Hematopoietic multipotent progenitor cell (in vitro differentiated cells): Measurements from ENCODE around the gene UMAD1. TPM values are rescaled to one million over a fixed set of nuclear protein-coding genes. Genes with fewer than 3 reads are reported as not detected.
"Not testable (repeated sequence)": the region's sequence is repeated elsewhere in the genome, so short reads cannot be mapped to it uniquely, and the experiment has no call there.

Experiments used
- DNase-seq, 3 donors: peaks; one replicate each; pipeline ENCODE4 v3.0.0-alpha.2; 2011 to 2015; ENCODE audit warnings: low read depth in 2 of 3, low spot score in 2 of 3
- total RNA-seq: library from RNA; depleted of rRNA; stranded (reverse); fragments of >200 nt; gene quantifications from one replicate; pipeline ENCODE4 v1.2.3, GENCODE V29; 2012

Gene UMAD1
- total RNA-seq, 1 donor: 9.4 TPM

DNA sequence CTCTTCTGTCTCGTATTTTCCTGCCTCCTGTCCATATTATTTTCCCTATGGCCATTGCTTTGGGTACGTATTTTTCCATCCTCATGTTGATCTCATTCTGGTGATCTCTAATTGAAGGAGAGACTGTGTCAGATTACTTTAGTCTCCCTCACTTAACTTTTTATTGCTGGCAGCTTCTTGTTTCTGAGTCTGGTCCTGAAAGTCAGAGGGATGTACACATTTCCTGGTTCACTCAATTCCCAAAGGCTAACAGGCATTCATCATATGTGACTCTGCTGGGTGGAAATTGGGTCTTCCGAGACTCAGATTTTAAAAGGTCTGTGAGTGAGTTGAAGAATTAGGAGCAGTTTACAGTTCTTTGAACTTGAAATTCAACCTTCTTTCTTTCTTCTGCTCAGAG is 10.9 kb downstream of the UMAD1 start:
- DNase-seq: no peak

DNA sequence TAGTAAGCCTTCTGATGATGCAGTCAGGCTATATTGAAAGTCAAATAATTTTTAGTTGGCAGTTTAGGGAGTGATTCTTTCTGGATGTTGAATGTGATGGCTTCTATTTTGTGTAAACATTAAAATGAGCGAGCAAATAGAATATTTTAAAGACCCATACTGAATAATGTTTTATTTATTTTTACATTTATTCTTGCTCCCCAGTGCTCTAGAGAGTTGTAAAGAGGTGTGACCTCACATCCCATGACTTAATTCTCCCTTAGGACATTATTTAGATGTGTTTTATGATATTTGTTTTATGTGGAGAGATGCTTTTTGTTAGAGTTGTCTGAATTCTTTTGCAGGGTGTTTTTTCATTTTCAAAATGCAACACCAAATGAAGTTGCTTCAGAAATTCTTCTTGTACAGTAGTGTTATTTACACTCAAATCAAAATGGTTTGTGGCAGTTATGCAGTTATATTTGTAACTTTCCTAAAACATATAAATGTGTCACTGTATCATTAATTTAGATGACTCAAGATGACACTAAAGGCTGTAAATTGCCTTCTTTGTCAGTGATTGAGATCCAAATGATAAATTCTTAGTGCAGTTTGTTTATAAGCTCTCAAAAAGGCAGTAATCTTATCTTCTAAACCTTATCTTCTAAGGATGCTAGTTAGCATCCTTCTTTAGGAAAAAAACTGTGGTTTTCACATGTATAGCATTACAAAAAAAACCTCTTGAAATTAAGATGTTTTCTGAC is 12.4 kb downstream of the UMAD1 start:
- DNase-seq: no peak

DNA sequence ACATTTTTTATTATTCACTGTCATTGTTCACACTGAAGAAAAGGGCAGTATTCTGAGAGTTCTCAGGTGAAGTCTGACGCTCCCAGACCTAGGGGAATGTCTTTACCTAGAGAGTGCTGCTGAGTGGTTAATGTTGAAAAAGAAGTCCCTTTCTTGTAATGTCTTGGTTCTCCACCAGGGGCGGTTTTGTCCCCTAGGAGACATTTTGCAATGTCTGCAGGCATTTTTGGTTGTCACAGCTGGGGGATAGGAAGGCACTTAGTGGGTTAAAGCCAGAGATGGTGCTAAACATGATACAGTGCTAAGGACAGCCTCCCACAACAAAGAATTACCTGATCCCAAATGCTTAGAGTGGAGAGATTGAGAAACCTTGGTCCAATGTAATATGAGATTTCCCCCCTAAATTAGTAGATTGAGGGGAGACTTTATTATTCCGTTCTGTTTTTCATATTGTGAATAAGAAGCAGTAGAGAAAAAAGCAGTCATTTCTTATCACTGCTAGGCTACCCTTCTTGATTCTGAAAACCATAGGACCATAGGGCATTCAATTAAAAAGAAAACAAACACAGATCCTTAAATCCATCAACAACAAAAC is 13.1 kb downstream of the UMAD1 start:
- peak in 2 of 3 donors; percentile 12 to 27 for DNase-seq

DNA sequence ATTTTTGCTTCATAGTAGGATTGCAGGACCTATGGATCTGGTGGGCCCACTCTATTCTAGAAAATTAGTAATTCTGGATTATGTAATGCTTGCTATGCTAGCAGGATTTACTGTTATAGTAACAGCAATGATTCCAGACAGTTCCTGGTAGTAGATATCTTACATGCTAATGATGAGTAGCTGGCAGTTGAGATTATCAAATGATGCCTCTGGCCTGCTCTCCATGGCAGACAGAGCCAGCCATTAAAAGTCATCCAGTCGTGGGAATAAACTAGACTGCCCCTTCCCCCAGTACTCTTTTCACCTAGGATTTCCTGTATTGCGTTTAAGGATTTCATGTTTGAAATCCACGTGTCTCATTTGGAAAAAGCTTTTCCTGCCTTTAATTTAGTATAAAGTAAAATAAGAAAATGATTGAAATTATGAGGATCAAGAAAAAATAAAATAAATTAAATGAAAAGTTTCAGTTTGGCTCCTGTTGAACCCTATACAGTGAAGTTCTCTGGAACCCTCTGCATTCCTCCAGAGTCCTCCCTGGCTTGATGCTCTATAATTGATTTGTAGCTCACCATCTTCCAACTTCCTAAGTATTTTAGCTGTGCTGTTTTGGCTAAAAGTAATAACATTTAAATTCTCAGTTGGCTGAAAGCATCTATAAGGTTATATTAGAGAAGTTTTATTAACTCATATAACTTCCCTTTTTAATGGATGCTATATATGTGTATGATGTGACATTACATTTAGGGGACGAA is 14.6 kb downstream of the UMAD1 start:
- no peak for DNase-seq

DNA sequence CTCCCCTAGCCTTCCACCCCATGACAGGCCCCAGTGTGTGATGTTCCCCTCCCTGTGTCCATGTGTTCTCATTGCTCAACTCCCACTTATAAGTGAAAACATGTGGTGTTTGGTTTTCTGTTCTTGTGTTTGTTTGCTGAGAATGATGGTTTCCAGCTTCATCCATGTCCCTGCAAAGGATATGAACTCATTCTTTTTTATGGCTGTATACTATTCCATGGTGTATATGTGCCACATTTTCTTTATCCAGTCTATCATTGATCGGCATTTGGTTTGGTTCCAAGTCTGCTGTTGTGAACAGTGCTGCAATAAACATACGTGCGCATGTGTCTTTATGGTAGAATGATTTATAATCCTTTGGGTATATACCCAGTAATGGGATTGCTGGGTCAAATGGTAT is 15.9 kb downstream of the UMAD1 start:
- DNase-seq: not testable (repeated sequence)

DNA sequence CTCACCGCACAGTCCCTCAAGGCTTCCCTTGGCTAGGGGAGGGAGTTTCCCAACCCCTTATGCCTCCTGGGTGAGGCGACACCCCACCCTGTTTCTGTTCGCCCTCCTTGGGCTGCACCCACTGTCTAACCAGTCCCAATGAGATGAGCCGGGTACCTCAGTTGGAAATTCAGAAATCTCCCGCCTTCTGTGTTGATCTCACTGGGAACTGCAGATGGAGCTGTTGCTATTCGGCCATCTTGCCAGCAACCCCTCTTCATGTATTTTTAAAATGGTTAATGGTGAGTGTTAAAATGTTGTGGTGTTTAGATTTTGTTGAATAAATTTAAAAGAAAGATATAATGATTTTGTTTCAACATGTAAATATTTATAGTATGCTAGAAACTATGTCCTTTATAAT is 22.0 kb downstream of the UMAD1 start:
- DNase-seq: peak in 1 of 3 donors; percentile 17

DNA sequence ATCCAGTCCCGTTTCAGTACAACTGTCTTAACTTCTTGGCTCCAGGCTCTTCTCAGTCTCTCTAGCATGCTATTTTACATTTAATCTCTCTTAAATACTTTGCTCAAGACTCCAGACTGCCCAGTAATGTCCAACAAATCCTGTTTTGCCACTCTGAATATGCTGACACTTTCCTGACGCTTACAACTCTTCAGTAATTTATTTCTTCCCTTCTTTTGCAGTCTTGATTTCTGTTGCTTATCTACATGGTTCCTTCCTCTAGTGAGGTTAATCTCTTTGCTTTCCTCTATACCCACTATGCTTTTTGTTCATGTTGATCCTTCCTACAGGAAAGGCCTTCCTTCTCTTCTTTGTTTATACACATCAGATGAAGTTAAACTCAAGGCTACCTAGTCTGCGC is 23.7 kb downstream of the UMAD1 start:
- DNase-seq: no peak

DNA sequence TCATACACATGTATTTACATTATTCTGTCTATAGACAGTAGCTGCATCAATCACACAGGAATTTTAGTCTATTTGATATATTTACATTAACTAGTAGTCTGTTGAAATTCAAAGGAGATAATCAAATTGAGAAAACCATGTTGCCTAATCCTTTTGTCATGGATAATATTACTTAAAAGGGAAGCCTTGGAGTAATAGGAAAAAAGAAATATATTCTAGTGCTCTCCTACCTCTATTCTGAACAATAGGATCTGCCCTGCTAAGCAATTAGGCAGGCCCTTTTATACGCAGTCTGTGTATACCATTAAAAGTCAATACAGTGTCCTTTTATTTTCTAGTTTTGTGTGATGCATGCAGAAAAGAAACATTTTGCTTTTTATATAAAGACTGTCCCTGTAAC is 24.5 kb downstream of the UMAD1 start:
- DNase-seq: no peak

DNA sequence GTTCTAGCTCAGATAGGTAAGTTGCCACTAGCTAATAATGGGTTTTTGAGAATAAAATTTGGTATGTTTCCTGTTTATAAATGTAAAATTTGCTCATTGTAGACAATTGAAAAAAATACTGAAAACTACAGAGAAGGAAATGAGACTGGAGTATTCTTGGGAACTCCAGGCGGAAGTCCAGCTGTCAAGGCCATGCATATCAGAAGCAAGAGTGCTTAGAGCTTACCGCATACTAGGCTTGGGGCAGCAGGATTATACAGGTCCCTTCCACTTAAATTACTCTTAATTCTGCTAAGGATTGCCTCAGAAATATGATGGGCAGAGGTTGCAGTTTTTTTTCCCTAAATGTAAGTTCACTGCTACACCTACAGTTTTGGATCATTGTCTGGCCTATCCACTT is 26.6 kb downstream of the UMAD1 start:
- DNase-seq: no peak

DNA sequence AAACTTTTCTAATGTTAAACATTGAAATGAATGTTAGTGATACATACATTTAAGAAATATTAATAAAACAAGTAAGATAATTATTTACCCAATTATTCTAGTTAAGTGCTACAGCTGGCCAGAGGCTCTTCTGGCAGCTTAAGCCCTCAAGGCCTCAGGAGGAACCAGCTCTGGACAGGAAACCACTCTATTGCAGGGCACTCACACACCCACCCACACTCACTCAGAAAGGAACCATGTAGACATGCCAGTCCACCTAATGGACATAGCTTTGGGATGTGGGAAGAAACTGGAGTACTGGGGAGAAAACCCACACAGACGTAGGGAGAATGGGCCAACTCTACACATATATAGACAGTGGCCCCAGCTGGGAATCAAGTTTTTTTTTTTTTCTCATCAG is 28.2 kb downstream of the UMAD1 start:
- DNase-seq: no peak

DNA sequence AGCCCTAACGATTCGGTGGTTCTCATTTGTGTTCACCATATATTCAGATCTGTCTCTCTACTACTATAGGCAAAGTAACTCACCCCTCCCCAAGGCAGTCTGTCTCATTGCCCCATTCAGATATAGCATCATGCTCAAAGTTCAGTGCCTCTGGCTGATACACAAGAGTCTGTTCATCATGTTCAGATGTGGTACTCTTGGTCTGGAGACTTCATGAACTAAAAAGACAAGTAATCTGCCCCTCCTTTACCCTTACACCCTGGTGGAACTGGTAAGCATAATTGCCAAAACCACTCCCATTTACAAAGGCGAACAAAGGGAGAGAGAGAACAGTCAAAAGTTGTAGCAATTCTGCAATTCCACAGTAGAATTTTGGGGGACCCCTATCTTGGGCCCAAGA is 29.9 kb downstream of the UMAD1 start:
- no peak for DNase-seq

DNA sequence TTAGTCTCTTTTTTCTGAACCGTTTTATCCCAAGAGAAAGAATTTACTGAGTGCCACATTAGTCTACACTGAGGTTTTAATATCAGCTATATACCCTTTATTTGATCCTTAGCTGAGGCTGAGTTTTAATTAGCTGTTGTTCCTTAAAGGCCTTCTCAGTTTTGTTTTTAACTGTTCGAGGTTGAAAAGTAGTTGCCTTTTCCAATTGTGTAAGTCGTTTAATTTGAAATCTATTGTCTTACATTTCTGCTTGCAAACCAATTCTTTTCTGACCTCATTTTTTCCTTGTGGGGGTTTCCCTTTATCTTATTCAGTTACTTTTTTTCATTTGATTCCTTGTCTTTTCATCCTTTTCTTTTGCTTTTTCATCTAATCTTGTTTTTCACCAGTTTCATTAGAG is 30.8 kb downstream of the UMAD1 start:
- no peak for DNase-seq

DNA sequence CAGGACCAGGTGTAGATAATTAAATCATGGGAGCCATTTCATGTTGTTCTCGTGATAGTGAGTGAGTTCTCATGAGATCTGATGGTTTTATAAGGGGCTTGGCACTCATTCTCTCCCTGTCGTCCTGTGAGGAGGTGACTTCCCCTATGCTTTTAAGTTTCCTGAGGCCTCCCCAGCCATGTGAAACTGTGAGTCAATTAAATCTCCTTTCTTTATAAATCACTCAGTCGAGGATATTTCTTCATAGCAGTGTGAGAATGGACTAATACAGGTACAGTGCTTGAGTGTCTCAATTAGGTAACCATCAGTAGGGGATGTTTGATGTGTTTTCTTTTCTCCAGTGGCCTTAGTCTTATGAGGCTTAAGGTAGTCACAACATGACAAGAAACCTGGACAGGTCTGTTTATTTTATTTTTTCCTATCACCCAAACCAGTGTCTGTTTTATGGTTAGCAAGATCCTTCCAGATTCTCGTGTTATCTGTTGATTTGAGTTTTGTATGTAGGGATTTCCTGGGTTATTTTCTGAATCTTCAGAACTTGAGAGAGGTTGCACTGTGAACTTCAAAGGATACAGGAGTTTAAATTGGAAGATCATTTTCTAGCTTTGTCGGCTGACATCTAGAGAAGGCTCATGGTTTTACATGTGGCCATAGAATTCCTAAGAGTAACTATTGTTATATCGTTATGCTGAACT is 32.1 kb downstream of the UMAD1 start:
- DNase-seq: no peak

DNA sequence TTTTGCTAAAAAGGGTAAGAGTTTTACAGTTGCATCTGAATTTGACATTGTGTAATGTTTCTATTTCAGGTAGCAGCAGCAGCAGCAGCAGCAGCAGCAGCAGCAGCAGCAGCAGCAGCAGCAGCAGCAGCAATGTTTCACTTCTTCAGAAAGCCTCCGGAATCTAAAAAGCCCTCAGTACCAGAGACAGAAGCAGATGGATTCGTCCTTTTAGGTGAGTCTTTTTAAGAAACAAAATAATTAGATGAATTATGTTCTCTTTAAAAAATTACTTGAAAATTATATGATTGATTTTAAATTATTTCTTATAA is 32.6 kb downstream of the UMAD1 start:
- no peak for DNase-seq

DNA sequence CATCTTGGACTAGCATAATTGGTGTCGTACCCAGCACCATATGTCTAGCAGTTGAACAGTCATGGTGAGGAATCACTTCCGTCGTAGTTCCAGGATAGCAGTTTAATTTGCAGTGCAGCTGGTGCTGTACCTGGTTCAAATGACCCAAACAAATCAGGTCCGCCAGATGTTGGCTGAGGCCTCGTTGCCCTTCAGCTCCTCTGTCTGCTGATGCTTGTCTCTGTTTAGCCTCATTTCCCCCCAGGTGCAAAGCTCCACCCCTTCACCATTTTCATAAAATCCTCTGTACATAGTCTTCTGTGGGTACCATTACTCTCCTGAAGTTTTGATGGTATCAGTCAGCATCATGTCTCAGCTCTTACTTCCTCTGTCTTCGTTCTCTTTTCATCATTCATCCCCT is 35.1 kb downstream of the UMAD1 start:
- no peak for DNase-seq

DNA sequence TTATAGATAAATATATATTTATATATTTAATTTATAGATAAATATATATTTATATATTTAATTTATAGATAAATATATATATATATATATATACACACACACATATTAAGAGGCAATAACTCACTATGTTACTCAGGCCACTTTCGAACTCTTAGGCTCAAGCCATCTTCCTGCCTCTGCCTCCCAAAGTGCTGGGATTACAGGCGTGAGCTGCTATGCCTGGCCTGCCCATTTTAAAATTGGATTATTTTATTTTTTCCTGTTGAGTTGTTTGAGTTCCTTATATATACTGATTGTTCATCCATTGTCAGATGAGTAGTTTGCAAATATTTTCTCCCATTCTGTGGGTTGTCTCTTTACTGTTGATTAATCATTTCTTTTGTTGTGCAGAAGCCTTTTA is 39.1 kb downstream of the UMAD1 start:
- not testable (repeated sequence) for DNase-seq

DNA sequence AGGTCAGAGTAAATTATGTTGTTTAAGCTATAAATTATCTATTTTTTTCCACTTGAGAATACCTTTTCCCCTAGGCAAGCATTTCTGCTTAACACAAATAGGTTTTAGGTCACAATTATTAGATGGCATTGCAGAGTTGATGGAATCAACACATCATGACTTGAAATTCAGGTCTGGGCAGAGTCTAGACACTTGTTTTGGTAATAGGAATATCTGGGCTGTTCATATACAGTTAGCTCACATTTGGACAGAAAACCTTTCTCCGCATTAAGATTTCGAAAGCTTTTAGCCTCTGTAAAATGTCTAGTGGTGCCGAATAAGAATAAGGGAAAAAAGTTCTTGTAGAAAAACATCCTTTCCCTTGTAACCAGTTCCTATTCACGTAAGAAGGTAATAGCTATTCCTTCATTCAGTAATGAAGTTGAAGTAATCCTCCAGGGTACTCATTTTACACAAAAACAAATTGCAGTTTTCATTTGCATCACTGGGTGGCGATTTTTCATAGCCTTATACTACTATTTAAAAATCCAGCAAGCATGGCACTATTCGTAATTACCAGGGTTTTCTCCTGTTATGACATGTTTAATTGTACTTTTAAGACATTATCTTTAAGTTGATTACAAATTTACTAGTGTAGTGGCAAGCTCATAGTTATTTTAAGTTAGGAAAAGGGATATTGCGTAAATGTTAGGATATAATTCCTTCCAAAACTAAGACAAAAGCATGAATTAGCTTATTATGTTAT is 40.8 kb downstream of the UMAD1 start:
- DNase-seq: peak; percentile 18 to 87 (median 74)

DNA sequence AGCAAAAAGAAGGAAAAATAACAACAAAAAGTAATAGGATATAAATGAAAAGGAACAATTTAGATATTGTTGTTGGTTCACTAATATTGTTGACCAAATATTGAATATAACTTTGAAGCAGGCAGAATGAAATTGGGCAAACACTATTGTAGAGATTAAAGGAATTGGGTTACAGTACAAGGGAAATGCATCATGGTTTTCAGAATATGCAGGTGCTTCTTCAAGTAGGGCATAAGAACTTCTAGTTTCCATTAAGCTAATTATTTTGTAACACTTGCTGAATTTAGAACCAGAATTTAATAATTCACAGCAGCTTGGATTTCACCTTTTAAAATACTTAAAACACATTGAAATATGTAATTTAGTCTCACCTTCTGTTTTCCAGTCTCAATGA is 41.4 kb downstream of the UMAD1 start:
- no peak for DNase-seq

DNA sequence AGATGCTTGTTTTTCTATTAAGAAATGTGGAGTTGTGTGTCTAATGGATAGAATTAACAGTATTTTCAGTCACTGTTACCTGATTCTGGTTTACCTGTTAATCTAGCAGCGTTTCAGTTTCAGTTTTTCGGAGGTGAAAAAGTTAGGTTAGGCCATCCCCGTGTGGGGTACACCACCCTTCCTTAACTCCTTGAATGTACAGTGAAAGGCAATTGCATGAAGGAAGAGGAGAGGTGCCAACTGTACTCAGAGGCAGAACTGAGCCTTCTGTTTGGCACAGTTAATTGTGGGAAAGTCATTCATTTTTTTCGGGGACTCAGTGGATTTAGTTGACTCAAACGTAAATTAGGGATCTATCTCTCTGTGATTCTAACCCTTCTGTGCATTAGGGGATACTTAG is 42.3 kb downstream of the UMAD1 start:
- DNase-seq: no peak

DNA sequence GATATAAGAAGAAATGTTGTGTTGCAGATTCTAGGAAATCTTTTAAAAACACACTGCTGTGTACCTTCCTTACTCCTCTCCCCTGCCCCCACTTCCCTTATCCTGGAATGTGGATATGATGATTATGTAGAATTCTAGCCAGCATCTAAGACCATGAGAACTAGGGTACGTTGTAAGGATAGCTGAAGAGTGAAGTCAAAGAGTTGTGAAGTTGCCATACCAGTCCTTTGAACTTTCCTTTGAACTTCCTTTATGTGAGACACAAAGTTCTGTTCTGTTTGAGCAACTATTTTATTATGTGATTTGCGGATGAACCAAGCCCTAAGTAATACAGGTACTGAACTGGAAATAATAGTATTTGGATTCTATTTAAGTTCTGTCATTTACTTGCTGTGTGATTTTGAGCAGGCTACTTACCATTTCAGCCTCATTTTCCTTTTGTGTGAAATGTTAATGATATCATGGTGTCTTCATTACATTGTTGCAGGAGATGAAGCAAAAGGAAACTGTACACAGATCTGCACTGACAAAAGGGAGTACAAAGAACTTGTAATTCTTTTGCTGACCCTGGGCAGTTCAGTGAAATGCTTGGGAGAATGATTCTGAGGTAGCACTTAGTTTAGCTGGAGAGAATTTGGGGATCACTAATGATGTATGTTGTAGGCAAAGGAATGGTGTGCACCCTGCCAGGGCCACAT is 46.4 kb downstream of the UMAD1 start:
- DNase-seq: no peak
